Central memory CD4-positive, alpha-beta T cell (primary cell): ENCODE measurements around the gene PLD3.
"Not testable (repeated sequence)": the region's sequence is repeated elsewhere in the genome, so short reads cannot be mapped to it uniquely, and the experiment has no call there.

ENCODE experiments used
- DNase-seq: peaks from one replicate; pipeline ENCODE4 v3.0.0; 2022
- total RNA-seq, 3 experiments: gene quantifications; one replicate each; lab custom pipeline; 2026; lab: John Stamatoyannopoulos, UW

Gene PLD3
- total RNA-seq: 22.4 to 73.6 (median 38.8) reads per million in 3 experiments

- DNase-seq: peak; percentile 99
Observed at GRCh38 chr19:40348125-40348913, at the start of gene PLD3, which contains the start of gene C19orf47. PLD3 (plus strand) TSS chr19:40348695; CDS start chr19:40366484, 17,789 bp downstream. C19orf47 (minus strand) TSS chr19:40348397; CDS start chr19:40341857, 6,540 bp downstream.

DNA sequence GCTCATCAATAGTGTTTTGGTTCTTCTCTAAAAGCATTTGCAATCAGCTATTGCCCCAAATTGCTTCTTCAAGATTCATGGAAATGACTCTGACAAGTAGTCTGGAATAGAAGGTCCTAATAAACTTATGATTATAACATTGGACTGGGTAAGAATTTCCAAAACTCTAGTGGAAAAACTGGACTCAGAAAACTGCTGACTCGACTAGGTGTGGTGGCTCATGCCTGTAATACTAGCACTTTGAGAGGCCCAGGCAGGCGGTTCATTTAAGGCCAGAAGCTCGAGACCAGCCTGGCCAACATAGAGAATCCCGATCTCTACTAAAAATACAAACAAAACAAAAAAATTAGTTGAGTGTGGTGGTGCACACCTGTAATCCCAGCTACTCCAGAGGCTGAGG is 47.8 kb upstream of the PLD3 start:
- no peak for DNase-seq

DNA sequence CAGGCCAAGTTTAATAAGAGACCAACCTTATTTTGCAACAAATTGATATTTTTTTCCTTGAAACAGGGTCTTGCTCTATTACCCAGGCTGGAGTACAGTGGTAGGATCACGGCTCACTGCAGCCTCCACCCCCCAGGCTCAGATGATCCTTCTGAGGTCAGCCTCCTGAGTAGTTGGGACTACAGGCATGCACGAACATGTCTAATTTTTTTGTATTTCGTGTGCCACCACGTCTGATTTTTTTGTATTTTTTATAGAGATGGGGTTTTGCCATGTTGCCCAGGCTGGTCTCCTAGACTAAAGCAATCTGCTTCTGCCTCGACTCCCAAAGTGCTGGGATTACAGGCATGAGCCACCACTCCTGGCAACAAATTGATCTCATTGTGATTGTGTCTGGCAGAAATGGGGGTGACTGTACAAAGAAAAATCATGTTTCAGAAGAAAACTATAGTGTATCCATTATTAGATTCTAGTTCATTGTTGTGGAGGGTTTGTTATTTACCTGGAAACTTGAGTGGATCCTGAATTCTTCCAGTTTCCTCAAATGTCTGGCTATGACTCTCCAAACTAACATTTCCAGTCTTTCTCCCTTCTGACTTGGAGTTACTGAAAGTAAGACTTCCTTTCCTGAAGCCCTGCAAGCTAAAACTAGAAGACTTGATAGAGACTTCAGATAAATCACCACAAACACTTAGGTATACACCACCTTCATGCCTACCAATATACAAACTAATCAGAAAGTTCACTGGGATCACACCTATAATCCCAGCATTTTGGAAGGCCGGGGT is 46.1 kb upstream of the PLD3 start:
- no peak for DNase-seq

- DNase-seq: no peak
Observed at GRCh38 chr19:40303765-40304164, 44.7 kb upstream of the PLD3 start.

GRCh38 chr19:40304306-40304705 is 44.2 kb upstream of the PLD3 start:
- no peak for DNase-seq

DNA sequence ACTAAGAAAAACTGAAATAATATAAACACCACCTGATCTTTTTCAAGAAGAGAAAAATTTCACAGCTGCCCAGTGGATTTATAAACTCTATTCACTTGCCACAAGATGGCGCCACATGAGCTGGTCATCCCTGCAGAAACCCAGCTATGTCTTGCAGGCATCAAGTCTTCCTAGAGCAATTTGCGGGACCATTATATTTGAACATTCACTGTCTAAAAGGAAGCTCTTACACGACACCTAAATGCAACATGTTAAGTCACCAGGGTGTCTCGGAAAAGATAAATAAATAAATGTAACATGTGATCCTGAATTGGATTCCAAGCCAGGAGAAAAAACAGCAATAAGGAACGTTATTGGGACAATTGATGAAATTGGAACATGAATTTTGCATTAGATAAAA is 43.1 kb upstream of the PLD3 start:
- DNase-seq: peak; percentile 63

DNA sequence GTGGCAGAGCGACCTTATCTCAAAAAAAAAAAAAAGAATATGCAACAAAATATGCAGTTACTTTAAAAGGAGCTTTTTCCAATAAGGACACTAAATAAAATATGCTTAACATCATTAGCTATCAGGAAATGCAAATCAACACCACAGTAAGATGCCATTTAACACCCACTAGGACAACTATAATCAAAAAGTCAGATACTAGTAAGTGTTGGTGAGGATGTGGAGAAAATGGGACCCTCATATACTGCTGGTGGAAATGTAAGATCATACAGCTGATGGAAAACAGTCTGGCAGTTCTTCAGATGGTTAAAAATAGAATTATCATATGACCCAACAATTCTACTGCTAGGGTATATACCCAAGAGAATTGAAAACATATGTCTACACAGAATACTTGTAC is 38.8 kb upstream of the PLD3 start:
- DNase-seq: no peak

DNA sequence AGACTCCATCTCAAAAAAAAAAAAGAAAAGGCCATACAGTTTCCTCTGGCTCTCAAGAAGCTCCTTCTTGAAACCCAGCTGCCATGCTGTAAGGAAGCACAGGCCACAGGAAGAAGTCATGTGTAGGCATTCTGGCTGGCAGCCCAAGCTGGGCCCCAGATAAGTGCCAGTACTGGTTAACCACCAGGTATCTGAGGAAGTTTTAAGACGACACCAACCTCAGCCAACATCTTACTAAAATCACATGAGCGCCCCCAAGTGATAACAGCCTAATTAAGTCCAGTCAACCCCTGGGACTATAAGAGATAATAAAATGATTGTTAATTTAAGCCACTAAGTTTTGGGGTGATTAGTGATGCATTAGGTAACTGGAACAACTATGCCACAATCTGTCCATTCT is 36.0 kb upstream of the PLD3 start:
- DNase-seq: no peak

GRCh38 chr19:40313229-40313983 is 35.1 kb upstream of the PLD3 start:
- no peak for DNase-seq

DNA sequence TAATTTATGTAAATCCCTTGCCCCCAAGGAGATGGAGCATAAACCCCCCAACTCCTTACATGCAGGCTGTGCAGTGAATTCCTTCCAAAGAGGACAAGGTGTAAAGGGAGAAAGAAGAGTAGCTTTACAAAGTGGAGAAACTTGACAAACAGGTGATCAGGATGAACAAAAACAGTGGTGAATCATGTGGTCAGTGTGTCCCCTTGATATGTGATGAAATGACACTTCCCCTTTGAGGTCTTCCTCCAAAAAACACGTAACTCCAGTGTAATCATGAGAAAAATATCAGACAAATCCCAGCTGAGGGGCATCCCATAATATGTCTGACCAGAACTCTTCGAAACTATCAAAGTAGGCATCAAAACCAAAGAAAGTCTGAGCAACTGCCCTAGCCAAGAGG is 33.8 kb upstream of the PLD3 start:
- DNase-seq: no peak

DNA sequence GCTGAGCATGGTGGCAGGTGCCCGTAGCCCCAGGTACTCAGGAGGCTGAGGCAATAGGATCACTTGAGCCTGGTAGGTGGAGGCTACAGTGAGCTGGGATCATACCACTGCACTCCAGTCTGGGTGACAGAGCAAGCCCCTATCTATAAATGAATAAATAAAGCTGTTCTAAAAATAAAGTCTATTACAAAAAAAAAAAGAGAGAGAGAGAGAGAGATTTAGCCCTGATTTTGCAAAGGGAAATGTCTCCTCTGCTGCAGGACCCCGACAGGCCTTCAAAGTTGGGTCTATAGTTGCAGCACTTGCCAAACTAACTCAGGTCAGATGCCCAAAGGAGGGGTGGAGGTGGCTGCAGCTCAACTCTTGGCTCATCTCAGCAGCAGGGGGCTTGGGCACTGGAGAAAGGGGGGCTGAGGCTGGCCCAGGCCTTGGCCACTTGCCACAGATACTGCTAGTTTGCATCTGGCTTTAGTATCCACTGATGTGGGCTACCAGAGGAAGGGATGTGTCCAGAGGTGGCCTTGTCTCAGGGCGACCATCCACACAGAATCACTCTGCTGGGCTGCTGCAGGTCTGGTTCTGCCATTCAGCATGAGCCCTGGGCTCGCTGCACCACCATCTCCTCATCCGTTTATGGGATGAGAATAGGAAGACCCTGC is 32.6 kb upstream of the PLD3 start:
- DNase-seq: no peak

DNA sequence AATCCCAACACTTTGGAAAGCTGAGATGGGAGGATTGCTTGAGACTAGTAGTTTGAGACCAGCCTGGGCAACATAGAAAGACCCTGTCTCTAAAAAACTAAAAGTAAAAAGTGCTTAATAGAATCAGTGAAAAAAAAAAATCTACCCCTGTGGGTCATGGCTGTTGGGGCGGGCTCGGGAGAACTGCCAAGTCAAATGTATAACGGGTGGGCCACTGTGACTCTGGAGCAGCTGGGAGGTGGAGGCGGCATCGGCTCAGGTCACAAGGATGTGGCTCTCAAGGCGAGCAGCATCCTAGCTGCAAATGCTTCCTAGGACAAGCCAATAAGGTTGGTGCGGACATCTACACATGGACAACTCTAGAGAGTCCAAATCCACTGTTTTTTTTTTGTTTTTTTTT is 31.2 kb upstream of the PLD3 start:
- DNase-seq: no peak

- DNase-seq: no peak
Observed at GRCh38 chr19:40320558-40320935, 27.9 kb upstream of the PLD3 start.

DNA sequence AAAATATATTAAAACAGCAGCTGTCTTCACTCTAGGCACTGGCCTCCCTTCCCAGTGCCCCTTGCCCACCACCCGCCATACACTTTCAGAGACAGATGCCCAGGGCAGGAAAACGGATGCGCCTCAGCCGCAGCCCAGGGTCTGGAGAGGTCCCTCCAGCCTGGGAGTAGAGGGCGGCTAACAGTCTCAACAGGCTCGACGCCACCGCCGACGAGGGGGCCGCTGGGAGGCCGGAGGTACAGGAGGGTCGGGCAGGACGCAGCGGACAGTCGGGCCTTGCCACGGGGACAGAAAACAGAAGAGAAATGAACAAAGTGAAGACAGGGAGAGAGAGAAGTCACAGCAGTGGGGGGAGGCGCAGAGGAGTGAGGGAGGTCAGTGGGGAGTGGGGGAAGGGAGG is 27.4 kb upstream of the PLD3 start:
- no peak for DNase-seq

GRCh38 chr19:40321566-40322270 is 26.8 kb upstream of the PLD3 start:
- DNase-seq: no peak

- DNase-seq: no peak
Observed at GRCh38 chr19:40322271-40322610, 26.3 kb upstream of the PLD3 start.

GRCh38 chr19:40322951-40323615 is 25.4 kb upstream of the PLD3 start:
- DNase-seq: no peak

DNA sequence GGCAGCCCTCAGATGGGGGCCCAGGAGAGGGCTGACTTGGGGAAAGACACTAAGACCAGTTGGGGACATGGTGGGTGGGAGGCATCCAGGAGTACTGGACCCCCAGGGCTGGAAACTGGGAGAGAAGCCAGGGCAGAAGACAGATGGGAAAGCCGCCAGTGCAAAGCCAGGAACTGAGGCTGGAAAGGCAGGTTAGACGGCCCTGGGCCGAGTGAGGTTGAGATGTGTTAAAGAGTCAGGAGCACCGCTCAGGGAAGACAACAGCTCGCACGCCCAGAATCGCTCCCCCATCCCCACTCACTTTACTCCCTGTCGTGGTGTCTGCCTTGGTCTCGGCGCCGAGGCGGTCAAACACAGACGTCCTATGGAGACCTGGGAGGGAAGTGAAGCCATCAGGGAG is 24.8 kb upstream of the PLD3 start:
- no peak for DNase-seq

GRCh38 chr19:40326201-40326600 is 22.3 kb upstream of the PLD3 start:
- DNase-seq: no peak

GRCh38 chr19:40331052-40331451 is 17.4 kb upstream of the PLD3 start:
- DNase-seq: no peak

DNA sequence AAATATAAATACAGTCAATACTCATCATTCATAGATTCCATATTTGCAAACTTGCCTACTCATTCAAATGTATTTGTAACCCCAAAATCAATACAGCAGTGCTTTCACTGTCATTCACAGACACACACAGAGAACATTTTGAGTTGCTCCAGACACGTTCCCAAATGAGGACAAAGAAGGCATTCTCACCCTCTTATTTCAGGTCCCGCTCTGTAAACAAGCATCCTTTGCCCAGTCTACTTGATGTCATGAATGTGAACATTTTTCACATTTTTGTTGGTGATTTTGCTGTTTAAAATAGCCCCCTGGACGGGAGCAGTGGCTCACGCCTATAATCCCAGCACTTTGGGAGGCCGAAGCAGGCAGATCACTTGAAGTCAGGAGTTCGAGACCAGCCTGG is 15.8 kb upstream of the PLD3 start:
- DNase-seq: no peak

GRCh38 chr19:40333083-40333482 is 15.4 kb upstream of the PLD3 start:
- DNase-seq: not testable (repeated sequence)
